ENCODE data around the gene CASQ2. TPM values are rescaled to one million over a fixed set of nuclear protein-coding genes. Genes with fewer than 3 reads are reported as not detected.

CASQ2 gene
- total RNA-seq, 1 donor from 2014 or later = not detected

- Histone ChIP-seq H3K4me3 (no peak overlapping the region), H3K36me3 (no peaks in the 10 kb centered on the region), H3K9ac (no peak overlapping the region), H3F3A (ENCODE audit: low read depth) (no peaks in the 10 kb centered on the region), H3K27me3 (no peaks in the 10 kb centered on the region), H3K4me2 (no peak overlapping the region), H2AFZ (replicated peaks) (no peak overlapping the region), H4K20me1 (ENCODE audit: low read depth) (no peaks in the 10 kb centered on the region), H3K79me2 (ENCODE audit: low read depth) (no peaks in the 10 kb centered on the region), H3K4me1 (no peaks in the 10 kb centered on the region), H3K27ac (no peak overlapping the region), H3K9me3 (ENCODE audit: low read depth) (no peaks in the 10 kb centered on the region)
- no peaks in the 10 kb centered on the region for H3K9me3 Mint-ChIP-seq
- peaks cover 14% of the 10 kb centered on the region for H3K4me1 Mint-ChIP-seq
- H3K27me3 Mint-ChIP-seq (ENCODE audit: insufficient read depth, low read depth) = peaks cover 2% of the 10 kb centered on the region
- no peak overlapping the region for H3K4me3 Mint-ChIP-seq
- no peak overlapping the region for H3K27ac Mint-ChIP-seq
- TF ChIP-seq EZH2phosphoT487 (IDR thresholded peaks at IDR 0.05) = no peak
- TF ChIP-seq EZH2 (IDR thresholded peaks at IDR 0.05) = no peak
- TF ChIP-seq, protein P1, sequence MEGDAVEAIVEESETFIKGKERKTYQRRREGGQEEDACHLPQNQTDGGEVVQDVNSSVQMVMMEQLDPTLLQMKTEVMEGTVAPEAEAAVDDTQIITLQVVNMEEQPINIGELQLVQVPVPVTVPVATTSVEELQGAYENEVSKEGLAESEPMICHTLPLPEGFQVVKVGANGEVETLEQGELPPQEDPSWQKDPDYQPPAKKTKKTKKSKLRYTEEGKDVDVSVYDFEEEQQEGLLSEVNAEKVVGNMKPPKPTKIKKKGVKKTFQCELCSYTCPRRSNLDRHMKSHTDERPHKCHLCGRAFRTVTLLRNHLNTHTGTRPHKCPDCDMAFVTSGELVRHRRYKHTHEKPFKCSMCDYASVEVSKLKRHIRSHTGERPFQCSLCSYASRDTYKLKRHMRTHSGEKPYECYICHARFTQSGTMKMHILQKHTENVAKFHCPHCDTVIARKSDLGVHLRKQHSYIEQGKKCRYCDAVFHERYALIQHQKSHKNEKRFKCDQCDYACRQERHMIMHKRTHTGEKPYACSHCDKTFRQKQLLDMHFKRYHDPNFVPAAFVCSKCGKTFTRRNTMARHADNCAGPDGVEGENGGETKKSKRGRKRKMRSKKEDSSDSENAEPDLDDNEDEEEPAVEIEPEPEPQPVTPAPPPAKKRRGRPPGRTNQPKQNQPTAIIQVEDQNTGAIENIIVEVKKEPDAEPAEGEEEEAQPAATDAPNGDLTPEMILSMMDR (IDR thresholded peaks at IDR 0.05) = no peak
- H3K36me3 Mint-ChIP-seq = no peaks in the 10 kb centered on the region
- DNase-seq (ENCODE audit: low spot score) = no peak
These were observed 36.2 kb downstream of the CASQ2 start for GRCh38 chr1:115732316-115732715.

GRCh38 chr1:115729756-115730155 lies 38.8 kb downstream of the CASQ2 start:
- H3K36me3 Mint-ChIP-seq = no peaks in the 10 kb centered on the region
- Histone ChIP-seq H3K79me2 (ENCODE audit: low read depth) (no peaks in the 10 kb centered on the region), H3K4me3 (no peak overlapping the region), H3F3A (ENCODE audit: low read depth) (no peaks in the 10 kb centered on the region), H2AFZ (replicated peaks) (no peak overlapping the region), H3K9ac (no peak overlapping the region), H3K27ac (no peak overlapping the region), H3K27me3 (no peaks in the 10 kb centered on the region), H3K4me2 (no peak overlapping the region), H3K9me3 (ENCODE audit: low read depth) (no peaks in the 10 kb centered on the region), H3K4me1 (no peaks in the 10 kb centered on the region), H4K20me1 (ENCODE audit: low read depth) (no peaks in the 10 kb centered on the region), H3K36me3 (no peaks in the 10 kb centered on the region)
- H3K27ac Mint-ChIP-seq = no peak overlapping the region
- peaks cover 3% of the 10 kb centered on the region for H3K27me3 Mint-ChIP-seq (ENCODE audit: insufficient read depth, low read depth)
- H3K4me3 Mint-ChIP-seq = no peak overlapping the region
- H3K4me1 Mint-ChIP-seq = peaks cover 31% of the 10 kb centered on the region
- no peak for DNase-seq (ENCODE audit: low spot score)
- H3K9me3 Mint-ChIP-seq = no peaks in the 10 kb centered on the region
- TF ChIP-seq, protein P1 (IDR thresholded peaks at IDR 0.05) = no peak
- TF ChIP-seq EZH2 (IDR thresholded peaks at IDR 0.05) = no peak
- no peak for TF ChIP-seq EZH2phosphoT487 (IDR thresholded peaks at IDR 0.05)

GRCh38 chr1:115728341-115728740 lies 40.2 kb downstream of the CASQ2 start:
- no peak for DNase-seq (ENCODE audit: low spot score)
- peaks cover 31% of the 10 kb centered on the region for H3K4me1 Mint-ChIP-seq
- peaks cover 3% of the 10 kb centered on the region for H3K27me3 Mint-ChIP-seq (ENCODE audit: insufficient read depth, low read depth)
- Histone ChIP-seq H3K4me3 (no peak overlapping the region), H3K79me2 (ENCODE audit: low read depth) (no peaks in the 10 kb centered on the region), H3K4me1 (no peaks in the 10 kb centered on the region), H2AFZ (replicated peaks) (no peak overlapping the region), H3K9ac (no peak overlapping the region), H3K36me3 (no peaks in the 10 kb centered on the region), H3K27ac (no peak overlapping the region), H3K27me3 (no peaks in the 10 kb centered on the region), H4K20me1 (ENCODE audit: low read depth) (no peaks in the 10 kb centered on the region), H3K4me2 (no peak overlapping the region), H3F3A (ENCODE audit: low read depth) (no peaks in the 10 kb centered on the region), H3K9me3 (ENCODE audit: low read depth) (no peaks in the 10 kb centered on the region)
- H3K27ac Mint-ChIP-seq = no peak overlapping the region
- H3K36me3 Mint-ChIP-seq = no peaks in the 10 kb centered on the region
- no peak overlapping the region for H3K4me3 Mint-ChIP-seq
- H3K9me3 Mint-ChIP-seq = no peaks in the 10 kb centered on the region
- TF ChIP-seq EZH2 (IDR thresholded peaks at IDR 0.05) (no peak), EZH2phosphoT487 (IDR thresholded peaks at IDR 0.05) (no peak)
- TF ChIP-seq, protein P1 (IDR thresholded peaks at IDR 0.05) = no peak
